Retinal pigment epithelial cell (primary cell): ENCODE measurements around the gene PIK3C2A.

Experiments used
- DNase-seq: peaks from one replicate; pipeline ENCODE4 v3.0.0-alpha.2; 2010; ENCODE audit warnings: low read depth
- H3K4me3 ChIP-seq: 2 replicates; pipeline ENCODE4 v1.5.1; 2011; ENCODE audit warnings: mild to moderate bottlenecking, low read length, control low read depth, moderate library complexity
- CTCF ChIP-seq: conservative IDR thresholded peaks from 2 replicates; pipeline ENCODE4 v1.5.1; 2011; ENCODE audit warnings: low read depth, low read length, control low read depth, inconsistent platforms

Gene PIK3C2A

GRCh38 chr11:17184882-17185587 lies 22.8 kb downstream of the PIK3C2A start:
- DNase-seq = no peak
- no peak for TF ChIP-seq CTCF
- no peak overlapping the region for H3K4me3 ChIP-seq

GRCh38 chr11:17183836-17184235 lies 23.9 kb downstream of the PIK3C2A start:
- DNase-seq = no peak
- TF ChIP-seq CTCF = no peak
- no peak overlapping the region for H3K4me3 ChIP-seq

- TF ChIP-seq CTCF = no peak
- no peak overlapping the region for H3K4me3 ChIP-seq
- DNase-seq = no peak
These were observed 27.8 kb downstream of the PIK3C2A start for GRCh38 chr11:17179970-17180369.

GRCh38 chr11:17173332-17173731 lies 34.5 kb downstream of the PIK3C2A start:
- no peak overlapping the region for H3K4me3 ChIP-seq
- no peak for DNase-seq
- TF ChIP-seq CTCF = no peak

- no peak for DNase-seq
- TF ChIP-seq CTCF = no peak
These were observed 35.9 kb downstream of the PIK3C2A start for GRCh38 chr11:17171916-17172315.

GRCh38 chr11:17171343-17171742 lies 36.4 kb downstream of the PIK3C2A start:
- H3K4me3 ChIP-seq = no peak overlapping the region
- no peak for DNase-seq
- no peak for TF ChIP-seq CTCF

More at GRCh38 chr11:17171916-17172315, 35.9 kb downstream of the PIK3C2A start:
- H3K4me3 ChIP-seq = no peak overlapping the region

- no peak for TF ChIP-seq CTCF
- no peak overlapping the region for H3K4me3 ChIP-seq
- DNase-seq = no peak
These were observed 37.9 kb downstream of the PIK3C2A start for GRCh38 chr11:17169876-17170275.
